GM19351 (cell line): ENCODE results near the gene CTNND1.
"Not testable (repeated sequence)": the region's sequence is repeated elsewhere in the genome, so short reads cannot be mapped to it uniquely, and the experiment has no call there.

ENCODE experiments used
- ATAC-seq: cut with Tn5 transposase; IDR thresholded peaks from one replicate; pipeline ENCODE4 v1.9.1; 2021; ENCODE audit warnings: mild to moderate bottlenecking, moderate library complexity; ENCODE audit not compliant: unreplicated experiment

CTNND1 gene

DNA sequence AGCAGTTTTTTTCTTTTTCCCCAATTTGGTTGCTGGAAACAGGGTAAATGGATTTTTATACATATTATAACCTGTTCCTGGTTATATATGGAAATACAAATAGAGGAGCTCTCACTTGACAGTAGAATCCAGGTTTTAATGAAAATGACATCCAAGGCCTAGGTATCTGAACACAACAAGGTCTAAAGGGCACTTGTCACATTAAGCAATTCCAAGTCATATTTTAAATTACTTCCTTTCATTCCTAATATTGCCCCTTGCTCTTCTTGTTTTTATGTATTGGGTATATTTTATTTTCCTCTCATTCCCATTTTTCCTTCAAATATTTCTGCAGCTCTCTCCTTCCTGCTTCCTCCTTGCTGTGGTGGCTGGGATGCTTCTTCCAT is 27.1 kb downstream of the CTNND1 start:
- ATAC-seq: no peak

DNA sequence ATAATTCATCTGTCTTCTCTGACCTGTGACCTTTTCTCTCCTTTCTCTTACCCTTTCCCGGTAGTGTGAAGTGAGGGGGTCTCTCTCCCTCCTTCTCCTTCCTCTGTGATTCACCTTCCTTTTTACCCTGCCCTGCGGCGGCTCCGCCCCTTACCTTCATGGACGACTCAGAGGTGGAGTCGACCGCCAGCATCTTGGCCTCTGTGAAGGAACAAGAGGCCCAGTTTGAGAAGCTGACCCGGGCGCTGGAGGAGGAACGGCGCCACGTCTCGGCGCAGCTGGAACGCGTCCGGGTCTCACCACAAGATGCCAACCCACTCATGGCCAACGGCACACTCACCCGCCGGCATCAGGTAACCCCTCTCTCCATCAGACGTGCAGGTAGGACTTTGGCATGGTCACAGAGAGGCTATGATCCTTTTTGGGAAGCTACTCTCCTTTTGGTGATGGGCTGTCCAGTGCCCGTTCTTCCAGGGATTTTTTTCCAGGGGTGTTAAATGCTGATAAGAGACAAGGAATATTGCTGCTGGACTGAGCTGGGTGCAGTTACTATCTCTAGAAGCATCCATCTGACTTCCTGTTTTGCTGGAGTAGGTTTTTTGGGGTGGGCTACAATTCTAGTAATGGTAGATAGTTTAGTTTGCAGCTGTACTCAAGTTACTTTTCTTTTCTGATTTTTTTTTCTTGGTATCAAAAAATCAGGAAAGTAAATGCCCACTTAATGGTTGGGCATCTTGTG is 29.9 kb downstream of the CTNND1 start:
- no peak for ATAC-seq

GRCh38 chr11:57792060-57792541 is 30.5 kb downstream of the CTNND1 start:
- ATAC-seq: peak; percentile 91

DNA sequence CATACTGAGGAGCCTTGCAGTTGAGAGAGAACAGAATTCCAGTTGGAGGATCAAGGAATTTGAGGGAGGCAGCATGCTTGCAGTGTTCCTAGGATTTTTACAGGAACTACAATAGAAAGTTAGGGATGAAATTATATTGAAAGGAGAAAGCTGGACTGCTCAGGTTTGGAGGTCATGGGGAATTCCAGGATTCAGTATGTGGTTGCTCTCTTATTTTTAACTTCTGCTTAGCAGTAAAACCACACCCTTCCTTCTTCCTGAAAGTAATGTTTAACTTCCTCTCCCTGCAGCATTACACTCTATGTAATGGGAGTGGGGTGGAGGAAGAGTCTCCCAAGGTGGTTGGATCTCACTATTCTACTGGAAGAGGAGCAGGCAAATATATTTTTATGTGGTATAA is 31.3 kb downstream of the CTNND1 start:
- no peak for ATAC-seq

- no peak for ATAC-seq
Observed at GRCh38 chr11:57793351-57794115, 31.9 kb downstream of the CTNND1 start.

DNA sequence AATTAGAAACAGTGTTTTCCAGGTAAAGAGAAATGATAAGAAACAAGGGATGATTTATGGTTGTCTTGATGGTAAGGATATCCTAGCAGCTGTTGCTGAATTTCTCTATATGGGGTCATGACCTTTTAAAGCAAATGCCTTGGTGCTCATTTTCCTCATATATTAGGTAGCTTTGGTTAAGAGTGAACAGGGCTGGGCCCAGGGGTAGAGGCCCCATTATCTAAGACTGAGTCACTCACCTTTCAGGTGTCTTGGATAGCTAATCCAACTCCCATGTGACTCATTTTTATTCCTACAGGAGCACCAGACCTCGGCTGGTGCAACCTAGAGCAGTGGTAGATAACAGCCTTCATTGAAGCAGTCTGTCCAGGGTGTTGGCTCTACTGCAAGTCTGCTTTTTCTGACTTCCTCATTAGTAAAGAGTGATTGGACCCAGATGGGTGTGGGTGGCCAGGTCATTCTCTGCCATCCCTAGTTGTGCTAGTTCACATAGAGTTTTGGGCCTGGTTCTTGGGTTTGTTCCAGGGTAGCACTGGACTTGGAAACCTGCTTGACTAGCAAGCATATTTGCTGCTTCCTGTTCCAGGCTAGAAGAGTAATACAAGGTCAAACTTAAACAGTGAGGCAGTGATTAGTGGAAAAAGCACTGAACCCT is 37.4 kb downstream of the CTNND1 start:
- no peak for ATAC-seq

- peak; percentile 86 for ATAC-seq
Observed at GRCh38 chr11:57800444-57801182, 39.0 kb downstream of the CTNND1 start.

DNA sequence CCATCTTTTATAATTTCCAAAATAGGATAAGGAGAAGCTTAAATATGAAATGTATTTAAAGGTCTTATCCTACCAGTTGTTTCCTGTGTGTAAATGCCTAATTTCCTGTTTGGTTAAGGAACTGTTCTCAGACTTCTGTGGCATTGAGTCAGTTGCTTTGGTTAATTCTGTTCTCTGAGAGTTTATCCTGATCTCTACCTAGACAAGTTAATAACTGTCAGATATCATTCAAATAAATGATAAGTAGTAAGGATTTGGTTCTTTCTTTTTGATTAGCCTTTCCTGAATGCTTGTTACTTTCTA is 39.5 kb downstream of the CTNND1 start:
- no peak for ATAC-seq

DNA sequence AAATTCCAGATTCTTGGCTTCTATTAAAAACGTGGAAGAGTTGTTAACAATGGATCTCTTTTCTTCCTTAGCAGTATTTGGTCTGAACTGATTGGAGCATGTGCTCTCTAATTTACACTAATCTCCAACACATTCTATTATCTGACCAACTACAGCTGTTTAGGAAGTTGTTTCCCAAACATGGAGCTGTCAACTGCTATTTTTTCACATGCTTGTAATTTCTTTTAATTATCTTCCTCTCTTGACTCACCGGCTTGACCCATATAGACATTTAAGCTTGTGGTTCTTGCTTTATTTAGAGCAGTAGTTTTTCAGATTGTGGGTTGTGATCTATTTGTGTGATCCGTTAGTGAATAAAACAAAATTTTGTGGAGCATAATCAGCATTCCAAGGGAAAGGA is 40.8 kb downstream of the CTNND1 start:
- ATAC-seq: no peak

GRCh38 chr11:57804466-57804865 is 42.9 kb downstream of the CTNND1 start:
- ATAC-seq: no peak

GRCh38 chr11:57805780-57806179 is 44.2 kb downstream of the CTNND1 start:
- no peak for ATAC-seq

DNA sequence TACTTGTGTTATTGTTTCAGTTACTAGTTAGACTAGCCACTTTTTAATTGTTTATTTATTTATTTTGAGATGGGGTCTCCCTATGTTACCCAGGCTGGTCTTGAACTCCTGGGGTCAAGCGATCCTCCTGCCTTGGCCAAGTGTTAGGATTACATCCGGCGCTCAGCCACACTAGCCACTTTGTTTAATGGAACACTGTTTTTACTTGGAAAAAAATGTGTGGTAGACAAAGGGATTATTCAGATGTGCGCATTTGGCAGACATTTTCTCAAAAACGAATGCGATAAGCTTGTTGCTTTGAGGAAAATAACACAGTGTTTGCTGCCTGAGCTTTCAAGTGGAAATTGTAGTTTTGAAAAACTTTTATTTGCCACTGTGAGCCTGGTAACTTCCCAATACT is 51.0 kb downstream of the CTNND1 start:
- ATAC-seq: no peak

DNA sequence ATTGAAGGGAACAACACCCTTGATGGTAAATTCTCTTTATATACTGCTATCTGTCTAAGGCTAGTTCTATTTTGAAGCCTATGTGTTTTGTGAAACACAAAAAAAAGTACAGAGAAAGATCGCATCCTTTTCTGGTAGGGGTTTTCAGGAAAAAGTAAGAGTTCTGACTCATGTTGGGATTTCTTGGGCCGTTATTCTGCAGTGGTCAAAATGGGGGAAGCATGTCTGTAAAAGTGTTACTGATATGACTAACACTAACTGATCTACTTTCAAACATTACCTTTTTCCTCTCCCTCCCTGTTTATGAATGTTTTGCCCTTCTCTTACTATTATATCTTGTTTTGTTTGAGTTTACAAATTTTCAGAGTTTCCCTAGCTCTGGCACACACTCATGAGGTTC is 53.9 kb downstream of the CTNND1 start:
- ATAC-seq: peak; percentile 87

GRCh38 chr11:57815877-57816276 is 54.3 kb downstream of the CTNND1 start:
- peak; percentile 8 for ATAC-seq

DNA sequence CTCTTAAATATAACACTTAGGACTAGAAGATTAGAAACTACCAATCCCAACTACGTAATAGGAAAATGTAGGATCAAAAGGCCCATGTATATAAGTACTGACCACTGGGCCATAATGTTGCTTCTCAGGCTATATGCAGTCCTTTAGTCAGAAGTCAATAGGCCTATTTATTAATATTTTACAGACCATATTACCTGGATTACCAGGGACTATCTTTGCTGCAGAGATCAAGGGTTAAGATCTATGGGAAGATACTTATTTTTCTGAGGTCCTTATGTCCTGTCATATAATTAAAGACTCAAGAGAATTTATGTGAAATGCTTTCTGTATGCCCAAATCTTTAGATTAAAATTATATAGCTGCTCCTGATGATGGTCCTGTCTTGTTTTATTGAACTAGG is 57.2 kb downstream of the CTNND1 start:
- no peak for ATAC-seq

GRCh38 chr11:57819252-57819979 is 57.8 kb downstream of the CTNND1 start:
- ATAC-seq: no peak

DNA sequence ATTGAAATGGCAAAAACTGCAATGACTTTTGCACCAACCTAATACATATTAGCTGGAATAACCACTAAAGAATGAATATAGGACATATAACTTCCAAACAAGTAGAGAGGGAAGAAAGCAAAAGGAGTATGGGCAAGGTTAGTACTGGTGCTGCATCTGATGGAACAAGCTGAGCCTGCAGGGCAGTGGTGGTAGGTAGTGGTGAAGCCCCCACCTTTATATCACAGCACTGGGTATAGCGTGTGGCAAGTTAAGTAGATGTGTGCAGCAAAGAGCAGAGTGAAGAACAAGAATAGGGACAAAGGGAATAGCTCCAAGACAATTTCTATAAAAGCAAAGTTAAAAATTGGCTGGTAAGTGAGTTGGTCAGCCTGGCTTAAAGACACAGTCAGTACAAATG is 62.3 kb downstream of the CTNND1 start:
- ATAC-seq: no peak

- no peak for ATAC-seq
Observed at GRCh38 chr11:57834852-57835251, 73.2 kb downstream of the CTNND1 start.

- ATAC-seq: not testable (repeated sequence)
Observed at GRCh38 chr11:57838609-57839008, 77.0 kb downstream of the CTNND1 start.

GRCh38 chr11:57842873-57843272 is 81.3 kb downstream of the CTNND1 start:
- no peak for ATAC-seq

DNA sequence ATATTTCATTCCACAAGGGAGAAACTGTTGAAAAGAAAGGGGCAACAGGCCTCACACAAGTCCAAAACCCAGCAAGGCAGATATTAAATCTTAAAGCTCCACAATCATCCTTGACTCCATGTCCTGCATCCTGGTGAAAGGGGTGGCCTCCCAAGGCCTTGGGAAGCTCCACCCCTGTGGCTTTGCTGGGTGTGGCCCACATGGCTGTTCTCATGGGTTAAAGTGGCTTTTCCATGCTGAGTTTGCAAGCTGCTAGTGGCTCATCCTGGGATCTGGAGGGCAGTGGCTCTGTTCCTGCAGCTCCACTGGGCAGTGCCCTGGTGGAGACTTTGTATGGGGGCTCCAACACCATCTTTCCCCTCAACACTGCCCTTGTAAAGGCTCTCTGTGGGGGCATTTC is 106.4 kb downstream of the CTNND1 start:
- ATAC-seq: no peak
